ENCODE data around the gene NME7.

GRCh38 chr1:169305948-169306347 is 61.6 kb downstream of the NME7 start:
- no peak for TF ChIP-seq CTCF (IDR thresholded peaks at IDR 0.05)
- no peak for TF ChIP-seq EZH2 (IDR thresholded peaks at IDR 0.05)
